Measurements from ENCODE around the gene TMEM59L. TPM values are rescaled to one million over a fixed set of nuclear protein-coding genes. Genes with fewer than 3 reads are reported as not detected.

Gene TMEM59L
- total RNA-seq, 1 experiment from 2014 or later: 2.4 TPM

GRCh38 chr19:18669883-18670282 is 57.2 kb downstream of the TMEM59L start:
- ATAC-seq: no peak
- TF ChIP-seq SIN3A (IDR thresholded peaks at IDR 0.05; ENCODE audit: borderline replicate concordance, insufficient read depth, low read depth, low read length) (no peak), TCF7L2 (IDR thresholded peaks at IDR 0.05; ENCODE audit: low read depth, low read length) (no peak), REST (IDR thresholded peaks at IDR 0.05; ENCODE audit: insufficient read depth in 1 of 2, low read depth in 2 of 2, low read length in 1 of 2) (no peak), POLR2AphosphoS5 (IDR thresholded peaks at IDR 0.05; ENCODE audit: low read depth, low read length) (no peak)
- Histone ChIP-seq H3K9me3 (ENCODE audit: control insufficient read depth, insufficient read depth, low read depth, low read length) (no peaks in the 10 kb centered on the region), H3K27ac (ENCODE audit: low read length) (no peak overlapping the region), H3K27me3 (ENCODE audit: control insufficient read depth, insufficient read depth, low read length) (no peaks in the 10 kb centered on the region), H3K36me3 (ENCODE audit: control insufficient read depth, insufficient read depth, low read length) (no peaks in the 10 kb centered on the region), H3K4me3 (ENCODE audit: low read depth in 2 of 2, low read length in 2 of 2) (no peak overlapping the region), H3K4me1 (ENCODE audit: control insufficient read depth, insufficient read depth, low read length) (no peaks in the 10 kb centered on the region)
- DNase-seq (ENCODE audit: low read depth, low spot score): no peak
- BruUV-seq (replicated peaks): no TSS peak
- POLR2A ChIA-PET: no interaction called here
- CTCF ChIA-PET: no interaction called here
- intact Hi-C loops (cut with micrococcal nuclease; ENCODE audit: unreplicated experiment): loop anchor here (10.0 kb wide), 1 partner anchor 75 kb away; no protein-coding TSS in a partner anchor
- in situ Hi-C loops (cut with HindIII; ENCODE audit: low pct_unique_long_range_greater_than_20kb, low sequenced_read_pairs): no loop called here

GRCh38 chr19:18670312-18670711 is 57.6 kb downstream of the TMEM59L start:
- no peak for DNase-seq (ENCODE audit: low read depth, low spot score)
- ChIA-PET POLR2A (no interaction called here), CTCF (no interaction called here)
- Histone ChIP-seq H3K4me1 (ENCODE audit: control insufficient read depth, insufficient read depth, low read length) (no peaks in the 10 kb centered on the region), H3K9me3 (ENCODE audit: control insufficient read depth, insufficient read depth, low read depth, low read length) (no peaks in the 10 kb centered on the region), H3K4me3 (ENCODE audit: low read depth in 2 of 2, low read length in 2 of 2) (no peak overlapping the region), H3K27me3 (ENCODE audit: control insufficient read depth, insufficient read depth, low read length) (no peaks in the 10 kb centered on the region), H3K36me3 (ENCODE audit: control insufficient read depth, insufficient read depth, low read length) (no peaks in the 10 kb centered on the region), H3K27ac (ENCODE audit: low read length) (no peak overlapping the region)
- no peak for TF ChIP-seq CTCF (IDR thresholded peaks at IDR 0.05)
- no peak for TF ChIP-seq REST (IDR thresholded peaks at IDR 0.05; ENCODE audit: insufficient read depth in 1 of 2, low read depth in 2 of 2, low read length in 1 of 2)
- TF ChIP-seq SIN3A (IDR thresholded peaks at IDR 0.05; ENCODE audit: borderline replicate concordance, insufficient read depth, low read depth, low read length): no peak
- no peak for TF ChIP-seq TCF7L2 (IDR thresholded peaks at IDR 0.05; ENCODE audit: low read depth, low read length)
- TF ChIP-seq POLR2AphosphoS5 (IDR thresholded peaks at IDR 0.05; ENCODE audit: low read depth, low read length): no peak
- ATAC-seq: no peak
- in situ Hi-C loops (cut with HindIII; ENCODE audit: low pct_unique_long_range_greater_than_20kb, low sequenced_read_pairs): no loop called here
- intact Hi-C loops (cut with micrococcal nuclease; ENCODE audit: unreplicated experiment): loop anchor here (10.0 kb wide), 1 partner anchor 76 kb away; no protein-coding TSS in a partner anchor
- BruUV-seq (replicated peaks): no TSS peak

Other genes with a start within 250 kb of the TMEM59L start
- gene GDF15, start 226.7 kb upstream of the TMEM59L start, total RNA-seq (2021; ENCODE audit: unreplicated experiment): 335 TPM
- gene LRRC25, start 215.2 kb upstream of the TMEM59L start, total RNA-seq (2021; ENCODE audit: unreplicated experiment): 0.15 TPM
- 128 TPM for gene SSBP4, start 193.5 kb upstream of the TMEM59L start, total RNA-seq (2021; ENCODE audit: unreplicated experiment)
- 351 TPM for gene ISYNA1, start 174.7 kb upstream of the TMEM59L start, total RNA-seq (2021; ENCODE audit: unreplicated experiment)
- 18.6 TPM for gene ELL, start 90.8 kb upstream of the TMEM59L start, total RNA-seq (2021; ENCODE audit: unreplicated experiment)
- gene FKBP8, start 69.3 kb upstream of the TMEM59L start, total RNA-seq (2021; ENCODE audit: unreplicated experiment): 182 TPM
- gene KXD1, start 55.0 kb upstream of the TMEM59L start, total RNA-seq (2021; ENCODE audit: unreplicated experiment): 106 TPM
- 907 TPM for gene UBA52, start 41.0 kb upstream of the TMEM59L start, total RNA-seq (2021; ENCODE audit: unreplicated experiment)
- 32.0 TPM for gene REX1BD, start 24.1 kb upstream of the TMEM59L start, total RNA-seq (2021; ENCODE audit: unreplicated experiment)
- gene CRLF1, start 6.1 kb upstream of the TMEM59L start, total RNA-seq (2021; ENCODE audit: unreplicated experiment): 3.5 TPM
- 4.4 TPM for gene KLHL26, start 24.2 kb downstream of the TMEM59L start, total RNA-seq (2021; ENCODE audit: unreplicated experiment)
- gene CRTC1, start 70.8 kb downstream of the TMEM59L start, total RNA-seq (2021; ENCODE audit: unreplicated experiment): 18.2 TPM
- 0.69 TPM for gene COMP, start 178.4 kb downstream of the TMEM59L start, total RNA-seq (2021; ENCODE audit: unreplicated experiment)
- 62.2 TPM for gene UPF1, start 219.1 kb downstream of the TMEM59L start, total RNA-seq (2021; ENCODE audit: unreplicated experiment)

All from Panc1 (cell line).